GM10248 (cell line): ENCODE results near the gene STK32C.

Source experiments
- CTCF ChIA-PET: fragments of 300-600 bp; sonication (Branson Sonifier 250); formaldehyde crosslinking; extraction: SDS; loops from one replicate; lab custom pipeline; 2021; ENCODE audit warnings: antibody characterized with exemption; lab: Yijun Ruan, JAX
- POLR2A ChIA-PET: fragments of 350-650 bp; sonication (Branson Sonifier 250); formaldehyde crosslinking; extraction: SDS; loops from one replicate; lab custom pipeline; 2020; ENCODE audit warnings: antibody characterized with exemption; lab: Yijun Ruan, JAX
- DNase-seq: peaks from one replicate; pipeline ENCODE4 v3.0.0; 2012; ENCODE audit errors: extremely low spot score
- TF ChIP-seq, protein P1 (sequence below): IDR thresholded peaks from 2 replicates; pipeline ENCODE4 v1.5.1; 2012; ENCODE audit warnings: mild to moderate bottlenecking, low read depth; ENCODE audit errors: extremely low read depth, missing control alignments, control extremely low read depth

STK32C gene

DNA sequence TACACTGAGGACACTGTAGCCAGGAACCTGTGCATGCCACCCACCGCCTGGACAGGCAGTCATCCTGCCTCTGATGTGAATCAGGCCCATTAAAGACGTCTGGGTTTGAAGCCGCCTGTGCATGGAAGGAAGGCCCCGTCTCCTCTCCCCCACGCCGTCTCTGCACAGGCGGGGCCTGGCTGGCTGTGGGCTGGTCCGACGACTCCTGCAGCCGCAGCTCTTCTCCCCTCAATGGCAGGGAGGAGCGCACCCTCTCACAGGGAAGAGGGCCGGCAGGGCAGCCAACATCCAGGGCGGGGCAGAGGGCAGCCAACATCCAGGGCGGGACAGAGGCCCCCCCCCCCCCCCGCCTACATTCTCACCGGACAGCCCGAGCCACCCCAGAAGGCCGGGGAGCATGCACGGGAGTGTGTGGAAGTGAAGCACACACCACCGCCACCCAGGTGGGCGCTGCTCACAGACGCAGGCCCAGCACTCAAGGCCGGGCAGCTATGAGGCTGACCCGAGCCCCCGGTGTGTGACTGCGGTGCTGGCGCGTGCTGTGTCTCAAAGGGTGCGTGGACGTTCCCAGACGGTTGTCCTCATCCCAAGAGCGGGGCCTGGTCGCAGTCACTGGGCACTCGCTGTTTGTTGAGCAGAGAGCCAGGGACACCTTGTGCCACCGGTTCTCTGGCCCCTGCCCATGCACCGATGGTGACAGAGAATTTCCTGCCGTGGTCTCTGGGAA lies 101.9 kb downstream of the STK32C start:
- TF ChIP-seq, protein P1, sequence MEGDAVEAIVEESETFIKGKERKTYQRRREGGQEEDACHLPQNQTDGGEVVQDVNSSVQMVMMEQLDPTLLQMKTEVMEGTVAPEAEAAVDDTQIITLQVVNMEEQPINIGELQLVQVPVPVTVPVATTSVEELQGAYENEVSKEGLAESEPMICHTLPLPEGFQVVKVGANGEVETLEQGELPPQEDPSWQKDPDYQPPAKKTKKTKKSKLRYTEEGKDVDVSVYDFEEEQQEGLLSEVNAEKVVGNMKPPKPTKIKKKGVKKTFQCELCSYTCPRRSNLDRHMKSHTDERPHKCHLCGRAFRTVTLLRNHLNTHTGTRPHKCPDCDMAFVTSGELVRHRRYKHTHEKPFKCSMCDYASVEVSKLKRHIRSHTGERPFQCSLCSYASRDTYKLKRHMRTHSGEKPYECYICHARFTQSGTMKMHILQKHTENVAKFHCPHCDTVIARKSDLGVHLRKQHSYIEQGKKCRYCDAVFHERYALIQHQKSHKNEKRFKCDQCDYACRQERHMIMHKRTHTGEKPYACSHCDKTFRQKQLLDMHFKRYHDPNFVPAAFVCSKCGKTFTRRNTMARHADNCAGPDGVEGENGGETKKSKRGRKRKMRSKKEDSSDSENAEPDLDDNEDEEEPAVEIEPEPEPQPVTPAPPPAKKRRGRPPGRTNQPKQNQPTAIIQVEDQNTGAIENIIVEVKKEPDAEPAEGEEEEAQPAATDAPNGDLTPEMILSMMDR: no peak
- no peak for DNase-seq
- ChIA-PET CTCF (no interaction called here), POLR2A (no interaction called here)

DNA sequence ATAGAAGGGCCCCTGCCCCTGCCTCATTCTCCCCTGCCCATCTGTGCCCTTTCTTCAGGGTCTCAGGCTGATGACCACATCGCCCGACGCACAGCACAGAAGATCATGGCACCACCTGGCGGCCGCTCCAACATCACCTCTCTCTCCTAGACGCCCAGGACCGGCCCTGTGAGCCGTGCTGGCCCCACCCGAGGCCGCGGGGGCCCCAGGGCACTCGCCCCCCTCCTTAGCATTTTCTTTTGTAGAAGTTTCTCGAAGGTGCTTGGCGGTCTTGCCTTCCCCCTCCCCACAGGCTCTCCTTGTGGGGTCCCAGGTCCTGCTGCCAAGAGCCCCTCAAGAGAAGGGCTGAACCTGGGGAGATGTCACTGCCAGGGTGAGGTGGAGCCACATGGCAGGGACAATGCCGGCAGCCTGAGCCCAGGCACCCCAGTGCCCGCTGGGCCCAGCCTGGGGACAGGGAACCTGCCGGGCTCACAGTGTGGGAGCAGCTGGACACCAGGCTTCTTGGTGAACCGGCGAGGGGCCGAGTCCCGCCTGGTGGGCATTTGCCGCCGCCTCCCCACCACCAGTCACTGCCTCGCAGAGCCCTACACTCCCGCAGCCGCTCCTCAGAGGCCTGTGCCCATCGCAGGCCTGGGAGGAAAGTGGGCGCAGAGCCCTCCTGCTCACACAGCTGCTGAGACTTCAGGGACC lies 102.8 kb downstream of the STK32C start:
- TF ChIP-seq, protein P1: no peak
- CTCF ChIA-PET: no interaction called here
- no peak for DNase-seq

DNA sequence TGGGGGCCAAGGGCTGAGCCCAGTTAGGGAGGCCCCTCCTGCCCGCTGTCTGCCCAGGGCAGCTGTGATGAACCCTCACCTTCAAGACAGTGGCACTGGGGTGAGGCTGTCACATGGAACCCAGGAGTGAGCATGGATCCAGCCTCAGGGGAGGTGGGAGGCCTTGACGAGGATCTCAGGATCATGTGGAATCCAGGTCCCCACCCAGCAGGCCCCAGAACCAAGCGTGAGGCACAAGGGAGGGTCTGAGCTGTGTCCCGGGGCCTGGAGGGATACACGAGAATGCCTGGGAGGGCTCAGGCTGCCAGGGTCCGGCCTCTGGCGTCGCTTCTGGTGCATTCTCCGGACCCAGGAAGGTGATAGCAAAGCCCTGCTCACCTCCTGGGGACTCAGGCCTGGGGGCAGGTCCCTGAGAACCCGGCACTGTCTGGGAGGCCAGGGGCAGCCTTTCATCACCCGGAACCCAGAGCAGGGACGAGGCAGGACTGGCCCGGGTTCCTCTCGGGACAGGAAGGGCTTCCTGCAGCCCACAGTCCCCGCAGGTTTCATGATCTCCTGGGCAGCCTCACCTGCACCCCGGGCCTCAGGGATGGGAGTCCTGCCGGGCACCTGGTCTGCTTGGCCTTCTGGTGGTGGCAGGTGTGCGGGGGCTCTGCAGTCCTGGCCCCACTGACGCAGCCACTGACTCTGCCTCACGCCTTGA lies 103.5 kb downstream of the STK32C start:
- CTCF ChIA-PET: no interaction called here

More for the DNA sequence above, 102.8 kb downstream of the STK32C start:
- POLR2A ChIA-PET: no interaction called here

DNA sequence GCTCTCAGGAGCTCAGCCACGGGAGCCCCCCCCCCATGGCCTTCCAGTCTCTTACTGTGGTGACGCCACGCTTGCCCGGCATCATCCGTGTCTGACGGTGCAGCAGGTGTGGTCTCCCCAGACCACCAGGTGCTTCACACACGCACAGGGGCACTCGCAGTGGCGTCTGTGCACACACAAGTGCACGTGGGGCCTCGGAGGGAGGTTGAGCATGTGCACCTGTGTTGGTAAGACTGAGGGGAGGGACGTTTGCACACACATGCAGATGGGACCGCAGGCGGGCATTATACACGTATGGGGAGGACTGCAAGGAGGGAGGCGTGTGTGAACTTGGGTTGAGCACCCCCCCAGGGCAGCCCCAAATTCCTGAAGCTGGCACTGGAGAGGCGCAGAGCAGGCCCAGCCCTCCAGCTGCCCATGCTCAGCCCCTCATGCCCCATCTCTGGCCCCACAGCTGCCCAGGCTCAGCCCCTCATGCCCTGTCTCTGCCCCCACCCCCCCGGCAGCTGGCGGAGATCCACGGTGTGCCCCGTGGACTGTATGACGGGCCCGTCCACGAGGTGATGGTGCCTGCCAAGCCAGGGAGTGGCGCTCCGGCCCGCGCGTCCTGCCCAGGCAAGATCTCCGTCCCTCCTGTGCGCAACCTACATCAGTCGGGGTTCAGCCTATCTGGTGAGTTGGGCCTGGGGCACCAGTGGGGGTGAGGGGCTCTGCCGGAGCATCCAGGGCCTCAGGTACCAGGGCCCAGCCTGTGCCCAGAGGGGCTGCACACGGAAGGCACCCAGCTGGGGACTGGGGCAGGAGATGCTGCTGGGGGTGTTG lies 104.3 kb downstream of the STK32C start:
- TF ChIP-seq, protein P1: no peak
- DNase-seq: no peak
- CTCF ChIA-PET: no interaction called here
- POLR2A ChIA-PET: no interaction called here

More for the DNA sequence above, 103.5 kb downstream of the STK32C start:
- DNase-seq: no peak
- POLR2A ChIA-PET: no interaction called here
- TF ChIP-seq, protein P1: no peak

DNA sequence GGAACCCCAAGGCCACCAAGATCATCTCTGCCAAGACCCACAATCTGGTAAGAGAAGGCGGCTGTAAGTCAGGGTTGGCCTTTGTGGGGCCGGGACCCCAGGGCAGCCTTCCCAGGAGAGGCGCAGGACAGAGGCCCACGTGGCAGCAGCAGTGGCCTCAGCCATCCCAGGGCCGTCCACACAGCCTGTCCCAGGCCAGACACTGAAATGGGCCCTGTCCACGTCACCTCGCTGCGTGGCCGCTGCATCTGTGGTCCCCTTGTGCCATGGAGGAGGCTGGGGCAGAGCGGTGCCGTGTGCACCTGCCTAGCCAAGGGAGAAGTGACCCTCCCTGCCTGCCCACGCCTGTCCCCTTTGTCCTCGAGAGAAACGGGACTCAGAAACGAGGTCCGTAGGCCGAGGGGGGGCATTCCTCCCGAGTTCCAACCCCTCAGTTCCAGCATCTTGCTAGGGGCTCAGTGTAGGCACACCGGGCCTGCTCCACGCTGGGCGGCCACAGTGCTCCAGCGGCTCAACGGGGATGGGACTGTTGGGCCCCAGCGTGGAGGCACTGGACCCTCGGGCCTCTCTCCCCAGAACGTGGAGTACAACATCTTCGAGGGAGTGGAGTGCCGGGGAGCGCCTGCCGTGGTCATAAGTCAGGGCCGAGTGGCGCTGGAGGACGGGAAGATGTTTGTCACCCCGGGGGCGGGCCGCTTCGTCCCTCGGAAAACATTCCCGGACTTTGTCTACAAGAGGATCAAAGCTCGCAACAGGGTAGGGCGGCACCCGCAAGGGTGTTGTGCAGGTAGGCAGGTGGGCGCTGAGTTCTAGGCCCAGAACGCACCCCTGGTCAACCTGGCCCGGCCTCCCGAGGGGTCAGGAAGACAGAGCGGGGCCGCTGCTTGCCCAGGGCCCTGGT lies 105.4 kb downstream of the STK32C start:
- ChIA-PET POLR2A (no interaction called here), CTCF (no interaction called here)
- TF ChIP-seq, protein P1: no peak
- no peak for DNase-seq
